Left kidney (tissue), 2 donors: ENCODE measurements around the gene TRMT2A. TPM values are rescaled to one million over a fixed set of nuclear protein-coding genes. Genes with fewer than 3 reads are reported as not detected.

ENCODE experiments used
- DNase-seq: peaks from one replicate; pipeline ENCODE4 v3.0.0-alpha.2; 2013
- polyA plus RNA-seq: library from polyadenylated mRNA; unstranded; fragments of 120-200 nt; gene quantifications from one replicate; pipeline ENCODE4 v1.2.1, GENCODE V29; 2013; ENCODE audit not compliant: insufficient read length

TRMT2A gene
- polyA plus RNA-seq, 1 donor, result 46.0 TPM

DNA sequence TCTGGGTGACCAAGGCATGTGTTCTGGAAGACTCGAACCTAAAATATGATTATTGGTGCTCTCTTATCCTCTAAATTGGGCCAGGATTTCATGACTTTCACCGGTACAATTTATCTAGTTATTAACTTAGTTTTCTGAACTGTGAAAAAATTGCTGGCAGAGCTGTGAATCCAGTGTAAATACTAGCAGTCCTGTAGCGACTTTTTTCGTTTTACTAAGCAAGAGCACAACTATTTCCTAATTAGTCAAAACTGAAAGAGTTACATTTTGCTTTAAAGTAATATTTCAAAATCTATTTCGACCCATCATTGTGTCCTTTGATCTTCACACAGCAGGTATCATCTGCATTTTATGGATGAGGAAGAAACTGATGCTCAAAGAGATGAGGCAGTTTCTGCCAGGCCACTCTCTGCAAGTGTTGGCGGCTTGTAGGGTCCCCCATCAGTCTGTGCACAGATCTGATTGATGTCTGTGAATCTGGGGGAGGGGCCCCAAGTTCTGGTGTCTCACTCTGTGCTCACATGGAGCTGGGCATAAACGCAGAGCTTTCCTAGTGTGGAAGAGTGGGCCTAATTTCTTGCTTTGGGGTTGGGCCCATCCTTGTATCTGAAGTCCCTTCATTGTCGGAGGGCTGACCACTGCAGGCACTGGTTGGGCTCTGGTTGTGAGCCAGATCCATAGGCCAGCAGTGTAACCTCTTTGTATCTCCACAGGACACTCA, 1.4 kb upstream of the TRMT2A start:
- no peak for DNase-seq

DNA sequence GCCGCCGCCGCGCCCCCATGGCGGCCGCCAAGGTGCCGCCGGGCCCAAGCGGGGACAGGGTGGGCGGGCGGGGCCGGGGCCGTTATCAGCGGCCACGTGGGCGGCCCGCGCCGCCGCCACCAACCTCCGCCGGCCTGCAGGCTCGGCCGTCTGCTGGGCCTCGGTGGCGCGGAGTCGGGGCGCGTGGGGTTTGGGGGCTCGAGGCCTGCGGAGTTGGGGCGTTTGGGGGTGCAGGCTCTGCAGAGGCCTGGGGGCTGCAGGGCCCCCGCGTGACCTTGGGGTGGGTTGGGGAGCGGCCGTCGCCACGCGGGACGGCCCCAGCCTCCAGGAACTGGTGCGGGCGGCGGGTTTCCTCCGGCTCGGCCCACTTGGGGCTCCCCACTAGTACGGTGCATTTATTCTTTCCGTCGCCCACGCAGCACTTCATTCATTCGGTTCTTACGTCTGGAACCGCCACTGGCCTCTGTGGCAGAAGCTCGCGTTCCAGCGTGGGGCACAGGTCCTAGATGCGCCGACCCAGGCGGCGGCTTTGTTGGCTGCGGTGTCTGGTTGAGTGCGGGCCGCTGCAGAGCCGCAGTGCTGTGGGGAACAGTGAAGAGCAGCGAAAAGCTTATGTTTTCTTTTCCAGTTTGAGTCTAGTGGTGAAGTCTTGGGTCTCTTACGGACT, 740 bp upstream of the TRMT2A start:
- DNase-seq, result no peak

DNA sequence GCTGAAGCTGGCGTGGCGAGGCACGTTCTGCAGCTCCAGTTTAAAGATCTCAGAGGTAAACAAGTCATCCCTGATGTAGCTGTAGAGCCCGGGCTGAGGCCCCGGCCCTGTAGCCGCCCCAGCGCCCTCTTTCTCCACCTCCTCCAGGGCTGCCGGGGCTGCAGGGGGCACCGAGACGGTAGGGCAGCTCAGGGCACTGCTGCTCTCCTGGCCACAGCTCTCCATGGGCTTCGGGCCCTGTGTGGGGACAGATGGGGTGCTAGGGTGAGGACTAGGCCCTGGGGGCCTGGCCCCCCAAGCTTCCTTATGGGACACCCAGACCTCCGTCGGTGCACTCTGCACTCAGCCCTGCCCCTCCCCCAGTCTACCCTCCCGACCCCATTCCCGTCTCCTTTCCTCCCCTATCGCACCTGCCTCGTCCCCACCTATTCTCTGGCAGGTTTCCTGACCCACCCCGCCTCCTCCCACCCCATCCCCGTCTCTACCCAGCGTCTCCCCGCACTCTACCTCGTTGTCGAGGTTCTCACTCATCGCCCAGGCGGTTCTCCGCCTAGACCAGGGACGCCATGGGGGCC, 563 bp downstream of the TRMT2A start:
- DNase-seq, result no peak

DNA sequence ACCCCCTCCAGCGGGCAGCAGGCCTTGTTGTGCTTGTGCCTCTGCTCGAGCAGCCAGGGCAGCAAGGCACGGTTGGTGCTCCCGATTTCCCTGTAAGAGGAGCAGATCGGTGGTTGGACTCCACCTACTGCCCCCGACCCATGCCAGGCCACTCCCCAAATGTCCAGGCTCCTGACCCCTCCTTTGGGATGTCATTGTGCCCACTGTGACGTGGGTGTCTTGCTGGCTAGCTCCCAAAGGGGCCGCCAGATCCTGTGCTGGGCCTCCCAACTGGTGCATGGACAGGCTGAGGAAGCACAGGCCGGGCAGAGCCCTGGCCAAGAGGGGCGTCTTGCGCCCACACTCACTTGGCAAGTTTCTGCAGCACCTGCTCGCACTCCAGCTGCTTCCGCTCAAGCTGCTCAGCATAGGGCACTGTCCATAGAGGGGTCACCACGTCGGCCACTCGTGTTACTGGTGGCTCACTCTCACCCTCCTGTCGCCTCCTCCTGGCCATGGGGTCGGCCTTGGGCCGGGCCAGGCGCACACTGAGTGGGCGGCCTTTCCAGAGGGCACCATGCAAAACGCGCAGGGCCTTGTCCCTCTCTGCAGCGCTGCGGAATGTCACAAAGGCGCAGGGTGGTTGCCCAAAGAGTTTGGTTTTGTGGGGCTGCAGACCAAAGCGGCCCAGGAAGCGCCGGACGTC, 1.2 kb downstream of the TRMT2A start, which contains the start of gene RANBP1:
RANBP1 (plus strand) TSS at position 414 of the 685 bp plus-strand sequence; CDS start at position 495, 81 bp downstream.
- DNase-seq, result no peak

DNA sequence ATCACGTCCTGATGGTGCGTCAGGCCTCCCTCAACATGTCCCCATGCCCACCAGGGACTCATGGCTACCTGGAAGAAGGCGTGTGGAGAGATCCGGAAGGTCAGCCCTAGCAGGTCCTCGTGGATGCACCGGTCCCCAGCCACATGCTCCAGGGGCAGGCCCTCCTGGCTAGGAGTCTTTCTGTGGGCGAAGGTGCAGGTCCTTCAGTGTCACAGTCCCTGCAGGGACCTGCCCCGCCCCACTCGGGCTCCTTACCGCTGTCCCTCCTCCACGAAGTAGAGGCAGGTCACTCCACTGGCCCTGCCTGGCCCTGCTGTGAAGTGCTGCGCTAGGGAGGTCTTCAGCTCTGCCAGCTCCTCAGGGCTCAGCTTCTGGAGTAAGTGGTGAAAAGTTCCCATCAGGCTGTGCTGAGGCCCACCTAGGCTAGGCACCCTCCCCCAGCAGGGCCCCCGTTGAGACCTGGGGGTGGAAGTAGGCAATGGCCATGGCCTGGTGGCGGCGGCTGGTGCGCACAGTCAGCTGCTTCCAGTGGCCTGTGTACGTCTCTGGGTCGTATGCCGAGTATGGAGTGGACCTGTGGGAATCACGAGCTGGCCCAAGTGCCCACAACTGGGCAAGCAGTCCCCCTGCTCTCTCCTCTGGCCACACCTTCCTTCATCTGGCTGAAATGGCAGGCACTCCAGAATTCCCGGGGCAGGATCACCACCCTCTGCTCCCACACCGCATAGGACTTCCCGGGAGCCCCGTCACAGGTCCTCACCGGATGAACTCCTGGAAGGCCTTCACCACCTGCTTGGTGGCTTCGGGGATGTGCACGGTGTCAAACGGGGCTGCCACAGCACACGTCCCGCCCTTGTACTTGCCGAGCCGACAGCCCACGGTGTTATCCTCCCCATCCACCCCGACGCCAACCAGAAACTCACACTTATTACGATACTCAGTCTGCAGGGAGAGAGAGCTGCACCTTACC, 2.2 kb downstream of the TRMT2A start:
- DNase-seq, result no peak

DNA sequence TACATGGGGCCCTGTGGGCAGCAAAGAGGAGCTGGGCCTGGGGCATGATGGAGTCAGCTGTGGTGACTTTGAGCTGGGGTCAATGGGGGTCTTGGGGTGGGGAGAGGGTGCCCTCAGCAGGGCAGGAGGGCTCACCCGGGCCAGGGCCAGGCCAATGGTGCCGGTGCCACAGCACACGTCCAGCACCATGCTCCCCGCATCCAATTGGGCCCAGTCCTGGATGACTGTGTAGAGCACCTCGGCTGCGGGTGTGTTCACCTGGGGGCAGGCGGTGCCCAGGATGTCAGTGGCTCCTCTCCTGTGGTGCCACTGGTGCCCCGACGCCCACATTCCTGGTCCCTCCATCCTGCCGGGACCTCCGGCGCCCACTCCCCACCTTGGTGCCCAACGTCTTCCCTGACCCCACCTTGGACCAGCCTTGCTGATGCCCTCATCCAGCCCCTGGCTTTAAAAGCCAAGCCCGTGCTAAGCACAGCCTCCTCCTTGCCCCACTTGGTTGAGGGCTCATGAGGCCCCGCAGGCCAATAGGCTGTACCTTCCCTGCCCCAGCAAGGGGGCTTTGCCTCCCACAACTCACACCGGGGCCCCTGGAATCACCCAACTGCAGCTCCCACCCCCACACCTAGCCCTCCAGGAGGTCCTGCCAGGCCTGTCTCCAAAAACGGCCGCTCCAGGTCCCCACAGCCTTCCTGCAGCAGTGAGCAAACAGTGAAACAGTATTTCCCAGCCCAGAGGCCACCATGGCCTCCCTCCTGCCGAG, 3.3 kb downstream of the TRMT2A start:
- no peak for DNase-seq

DNA sequence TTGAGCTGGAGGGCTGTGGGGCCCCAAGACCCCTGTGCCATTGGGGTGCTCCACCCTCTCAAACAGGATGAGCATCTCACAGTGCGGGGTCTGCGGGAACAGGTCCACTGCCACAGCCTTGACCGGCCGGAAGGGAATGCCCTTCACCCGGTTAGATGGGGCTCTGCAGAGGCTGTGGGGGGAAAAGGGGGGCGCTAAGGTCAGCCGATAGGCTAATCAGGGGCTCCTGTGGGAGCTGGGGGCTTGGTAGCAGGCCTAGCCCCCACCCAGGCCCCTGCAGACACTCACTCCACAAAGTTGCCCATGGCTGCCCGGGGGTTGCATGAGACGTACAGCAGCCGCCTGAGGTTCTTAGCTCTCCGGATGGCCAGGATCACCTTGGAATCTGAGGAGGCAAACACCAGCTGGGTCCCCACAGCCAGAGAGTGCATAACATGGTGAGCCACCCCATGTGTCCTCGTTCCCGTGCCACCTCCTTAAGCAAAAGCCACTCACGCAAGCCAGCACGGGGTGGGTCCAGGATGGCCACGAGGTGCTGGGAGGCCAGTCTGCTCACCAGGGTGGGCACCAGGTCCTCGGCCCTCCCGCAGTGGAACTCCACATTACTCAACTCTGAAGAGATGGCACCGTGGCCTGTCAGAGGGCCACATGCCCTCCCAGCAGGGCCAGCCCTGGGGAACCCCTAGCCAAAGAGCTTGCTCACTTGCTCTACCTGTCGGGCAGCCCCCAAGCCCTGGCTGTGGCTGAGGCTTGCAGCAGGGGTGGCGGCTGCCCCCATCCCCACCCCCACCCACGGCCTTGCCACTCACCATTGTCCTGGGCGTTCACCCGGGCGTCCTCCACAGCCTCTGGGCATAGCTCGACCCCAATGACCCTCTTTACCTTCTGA, 4.2 kb downstream of the TRMT2A start:
- no peak for DNase-seq

DNA sequence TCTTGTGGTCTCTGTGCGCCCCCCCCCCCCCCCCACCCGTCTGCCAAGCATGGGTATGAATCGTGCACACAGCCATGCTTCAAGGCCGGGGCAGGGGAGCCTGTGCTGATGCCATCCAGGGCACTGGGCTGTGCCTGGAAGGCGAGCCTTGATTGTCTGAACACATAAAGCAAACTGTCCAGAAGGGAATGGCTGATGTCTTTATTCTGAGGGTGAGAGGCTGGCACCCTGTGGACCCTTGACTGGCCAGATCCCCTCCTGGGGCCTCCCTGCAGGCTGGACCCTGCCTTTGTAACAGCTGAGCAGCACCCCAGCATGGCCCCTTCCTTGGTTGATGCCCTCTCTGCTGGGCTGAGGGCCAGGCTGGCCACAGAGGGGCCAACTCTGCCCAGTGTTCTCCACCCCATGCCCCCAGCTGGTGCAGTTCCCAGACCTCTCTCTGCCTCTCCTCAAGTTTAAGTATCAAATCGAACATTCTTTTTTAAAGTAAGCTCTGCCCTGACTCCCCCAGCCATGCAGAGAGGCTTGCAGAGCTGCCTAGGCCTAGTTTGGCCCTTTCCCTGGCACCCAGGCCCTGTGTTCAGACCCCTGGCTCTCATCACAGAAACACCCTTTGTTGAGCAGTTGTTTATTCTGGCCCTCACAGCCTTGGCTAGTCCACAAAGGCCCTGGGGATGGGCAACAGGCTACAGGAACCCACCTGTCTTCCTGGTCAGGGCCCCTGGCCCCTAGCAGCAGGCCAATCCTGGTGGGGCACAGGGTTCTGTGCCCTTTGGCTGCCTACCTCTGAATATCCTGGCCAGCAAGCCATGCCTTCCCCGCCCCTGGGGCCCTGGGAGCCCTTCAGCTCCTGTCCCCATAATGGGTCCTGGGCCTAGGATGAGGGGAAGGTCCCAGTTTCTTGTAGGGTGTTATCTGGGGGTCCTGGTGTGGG, 5.1 kb downstream of the TRMT2A start:
- no peak for DNase-seq

DNA sequence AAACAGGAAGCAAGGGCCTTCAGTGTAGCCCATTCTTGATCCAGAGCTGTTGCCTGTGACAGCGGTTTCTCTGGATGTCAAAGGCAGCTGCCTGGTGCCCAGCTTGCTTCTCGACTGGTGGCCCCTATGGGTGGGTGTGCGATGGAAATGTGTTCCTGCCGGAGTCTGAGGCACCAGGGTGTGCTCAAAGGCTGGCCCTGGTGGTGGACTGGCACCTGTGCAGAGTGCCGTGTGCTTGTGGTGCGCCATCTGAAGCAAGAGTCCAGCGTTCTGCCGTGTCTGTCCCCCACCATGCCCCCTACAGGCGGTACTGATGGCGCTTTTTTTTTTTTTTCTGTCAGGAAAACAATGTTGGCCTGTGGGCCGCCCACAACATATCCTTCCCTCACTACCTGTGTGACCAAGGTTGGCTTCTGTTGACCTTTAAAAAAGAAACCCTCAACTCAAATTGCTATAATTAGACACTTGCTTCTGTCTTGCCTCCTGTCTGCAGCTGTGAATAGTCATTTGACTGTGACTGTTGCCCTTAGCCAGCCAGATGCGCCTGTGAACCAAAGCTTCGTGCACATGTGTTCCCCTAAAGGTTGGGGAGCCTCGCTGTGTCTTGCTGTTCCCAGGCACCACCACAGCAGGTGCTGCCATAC, 5.9 kb downstream of the TRMT2A start:
- no peak for DNase-seq

DNA sequence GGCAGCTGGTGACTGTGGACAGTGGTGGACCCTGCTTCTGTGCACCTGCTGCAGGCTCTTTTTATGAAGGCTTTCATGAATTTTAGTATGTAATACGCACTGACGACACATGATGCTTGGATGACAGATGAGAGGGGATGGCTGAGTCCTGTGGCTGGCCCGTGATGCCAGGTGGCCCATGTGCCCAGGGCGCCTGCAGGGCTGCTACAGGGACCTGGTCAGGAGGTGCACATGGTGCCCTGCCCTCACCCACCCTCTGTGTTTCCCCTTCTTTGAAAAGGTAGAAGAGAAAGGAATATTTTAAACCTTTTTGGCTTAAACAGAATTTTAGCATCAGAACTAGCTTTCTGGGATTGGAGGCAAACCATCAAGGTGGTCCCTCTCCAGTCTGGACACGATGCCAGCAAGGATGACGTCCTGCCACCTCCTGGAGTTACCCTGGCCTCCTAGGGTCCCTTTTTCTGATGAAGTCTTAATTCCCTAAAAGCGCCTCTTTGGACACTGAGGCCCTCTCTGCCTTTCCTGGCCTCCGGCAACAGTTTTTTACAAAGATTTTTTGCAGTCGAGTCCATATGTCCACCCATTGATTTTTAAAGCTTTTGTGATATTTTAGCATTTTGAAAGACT, 6.6 kb downstream of the TRMT2A start:
- DNase-seq, result no peak

DNA sequence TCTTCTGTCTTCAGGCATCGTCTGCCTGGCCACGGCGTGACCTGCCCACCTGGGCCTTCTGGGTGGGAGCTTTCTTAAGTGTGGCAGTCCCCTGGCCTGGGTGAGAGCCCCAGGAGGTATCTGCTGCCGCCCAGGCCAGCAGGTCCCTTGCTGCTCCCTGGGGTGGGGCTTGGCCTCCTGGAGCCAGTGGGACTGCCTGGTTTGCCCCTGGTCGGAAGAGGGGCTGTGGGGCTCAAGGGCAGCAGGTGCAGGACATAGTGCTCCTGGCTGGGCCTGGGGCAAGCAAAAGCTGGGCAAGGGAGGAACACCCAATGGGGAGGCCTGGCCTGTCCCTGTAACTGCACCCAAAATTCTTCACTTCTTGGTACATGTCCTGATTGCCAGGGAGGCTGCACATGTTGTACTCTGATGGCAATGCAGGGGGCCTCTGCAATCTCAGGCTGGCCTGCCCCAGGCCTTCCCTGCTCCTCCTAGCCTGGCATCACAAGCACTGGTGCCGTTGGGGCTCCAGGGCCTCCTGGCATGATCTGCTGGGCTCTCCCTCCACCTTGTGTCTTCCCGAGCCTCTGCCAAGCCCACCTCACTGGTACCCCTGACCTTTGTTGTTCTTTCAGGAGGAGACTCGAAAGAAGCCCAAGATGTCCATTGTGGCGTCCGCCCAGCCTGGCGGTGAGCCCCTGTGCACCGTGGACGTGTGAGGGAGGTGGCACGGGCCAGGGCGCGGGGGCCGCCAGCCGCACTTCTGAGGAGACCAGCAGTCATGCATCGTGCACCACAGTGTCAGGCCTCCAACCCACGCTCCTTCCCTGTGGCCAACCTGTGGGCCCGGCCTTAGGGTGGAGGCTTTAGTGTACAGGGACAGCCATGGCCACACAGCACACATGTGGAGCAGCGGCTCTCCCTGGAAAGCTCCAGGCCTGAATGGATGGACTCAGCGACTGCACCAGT, 7.3 kb downstream of the TRMT2A start:
- no peak for DNase-seq

DNA sequence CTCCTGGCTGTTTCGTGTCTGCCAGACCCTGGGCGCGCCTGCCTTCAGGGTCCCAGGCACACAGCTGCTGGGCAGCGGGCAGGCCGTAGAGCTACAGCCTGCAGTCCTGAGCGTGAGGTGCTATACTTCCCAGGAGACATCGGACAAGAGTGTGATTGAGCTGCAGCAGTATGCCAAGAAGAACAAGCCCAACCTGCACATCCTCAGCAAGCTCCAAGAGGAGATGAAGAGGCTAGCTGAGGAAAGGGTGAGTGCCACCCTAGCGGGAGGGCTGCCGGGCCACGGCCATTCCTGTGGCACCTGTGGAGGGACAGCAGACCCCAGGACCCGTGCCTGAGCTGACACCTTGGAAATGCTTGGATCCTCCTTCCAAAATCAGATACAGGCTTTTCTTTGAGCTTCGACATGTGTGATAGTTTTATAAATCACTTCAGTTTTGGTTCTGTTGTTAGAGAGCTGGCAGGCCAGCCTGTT, 8.2 kb downstream of the TRMT2A start:
- no peak for DNase-seq

DNA sequence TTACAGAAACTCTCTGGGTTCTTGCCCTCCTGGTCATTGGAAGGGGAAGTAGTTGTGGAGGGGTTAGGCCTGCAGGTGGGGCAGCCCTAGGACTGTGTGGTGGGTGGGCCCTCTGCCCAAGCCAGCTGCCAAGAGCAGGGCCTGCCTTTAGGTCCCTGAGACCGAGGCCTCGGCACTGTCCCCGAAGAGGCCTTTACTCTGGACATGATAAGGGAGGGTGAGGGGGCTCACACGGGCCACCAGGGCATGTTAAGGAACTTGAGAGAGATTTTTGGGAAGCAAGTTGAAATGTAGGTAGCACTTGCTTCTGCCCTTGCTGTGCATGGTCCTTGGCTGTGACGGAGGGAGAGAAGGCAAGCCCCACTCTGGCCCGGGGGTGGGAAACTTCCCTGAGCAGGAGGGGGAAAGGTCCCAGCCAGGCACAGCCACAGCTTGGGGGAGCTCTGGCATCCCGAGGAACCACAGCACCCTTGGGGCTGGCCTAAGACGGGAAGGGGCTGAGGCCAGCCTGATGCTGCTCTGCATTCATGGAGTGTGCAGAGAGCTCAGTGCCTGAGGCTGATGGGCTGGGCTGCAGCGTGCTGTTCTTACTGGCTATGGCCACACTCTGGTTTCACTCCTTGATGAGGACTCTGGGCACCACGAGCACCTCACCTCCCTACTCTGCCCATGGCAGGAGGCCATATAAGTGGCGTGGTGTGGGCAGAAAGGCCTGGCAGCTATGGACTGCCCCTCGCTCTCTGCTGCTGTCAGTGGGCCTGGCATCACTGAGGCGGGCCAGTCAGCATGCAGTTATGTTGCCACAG, 8.9 kb downstream of the TRMT2A start:
- no peak for DNase-seq

DNA sequence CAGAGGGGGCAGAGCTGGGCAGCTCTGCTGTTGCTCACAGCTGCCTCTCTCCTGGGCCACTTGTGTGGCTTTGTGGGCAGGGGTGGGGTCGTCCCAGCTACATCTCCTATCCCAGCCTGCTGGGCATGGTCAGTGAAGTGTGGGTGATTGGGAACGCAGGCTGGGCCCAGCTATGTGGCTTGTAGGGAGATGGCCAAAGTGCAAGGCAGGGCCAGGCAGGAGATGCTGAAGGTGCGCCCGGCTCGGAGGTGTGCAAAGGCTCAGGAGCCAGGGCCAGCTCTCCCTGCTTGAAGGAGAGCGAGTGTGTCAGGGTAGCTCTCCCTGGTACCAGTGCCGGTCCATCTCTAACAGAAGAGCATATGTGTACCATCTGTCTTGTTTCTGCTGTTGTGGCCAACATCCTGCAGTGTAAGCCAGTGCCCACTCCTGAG, 9.5 kb downstream of the TRMT2A start:
- no peak for DNase-seq

DNA sequence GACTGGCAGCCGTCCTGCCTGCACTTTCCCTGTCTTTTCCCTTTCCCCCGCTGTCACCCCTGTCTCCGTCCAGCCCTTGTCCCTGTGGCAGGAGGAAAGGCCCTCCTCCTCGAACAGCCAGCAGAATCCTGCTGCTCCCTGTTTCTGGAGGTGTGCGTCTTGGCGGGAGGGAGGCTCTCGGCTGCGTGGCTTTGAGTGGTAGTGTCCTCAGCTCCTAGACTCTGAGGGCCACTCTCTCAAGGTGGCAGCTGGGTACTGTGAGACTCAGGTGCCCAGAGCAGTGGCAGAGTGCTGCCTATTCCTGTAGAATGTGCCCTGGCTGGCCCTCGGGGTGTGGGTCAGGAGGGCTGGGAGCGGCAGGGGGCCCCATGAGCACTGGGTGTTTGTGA, 10.2 kb downstream of the TRMT2A start:
- DNase-seq, result no peak
